Nephron (organoid): ENCODE measurements around the gene RIOK3.

ENCODE experiments used
- H3K27ac Mint-ChIP-seq, 3 experiments: 2 replicates each; pipeline ENCODE4 v1.8.0; 2020; ENCODE audit warnings: mixed read lengths in 3 of 3, mild to moderate bottlenecking in 2 of 3, moderate library complexity in 1 of 3
- H3K27me3 Mint-ChIP-seq: 2 replicates; pipeline ENCODE4 v1.8.0; 2021; ENCODE audit warnings: low read depth, mild to moderate bottlenecking, moderate library complexity, mixed read lengths
- H3K36me3 Mint-ChIP-seq: 2 replicates; pipeline ENCODE4 v1.8.0; 2020; ENCODE audit warnings: low read depth, mixed read lengths
- H3K4me1 Mint-ChIP-seq: 2 replicates; pipeline ENCODE4 v1.8.0; 2020; ENCODE audit warnings: mixed read lengths
- H3K4me3 Mint-ChIP-seq, 3 experiments: 2 replicates each; pipeline ENCODE4 v1.8.0; 2020; ENCODE audit warnings: mild to moderate bottlenecking in 3 of 3, mixed read lengths in 3 of 3, moderate library complexity in 2 of 3
- H3K9me3 Mint-ChIP-seq: 2 replicates; pipeline ENCODE4 v1.8.0; 2020; ENCODE audit warnings: mixed read lengths
- CTCF ChIP-seq, 3 experiments: fragments of 200-600 bp; sonication (generic); IDR thresholded peaks; one replicate each; pipeline ENCODE4 v1.5.0; 2021; ENCODE audit warnings: antibody characterized with exemption in 3 of 3; ENCODE audit not compliant: unreplicated experiment in 3 of 3

RIOK3 gene

GRCh38 chr18:23433360-23433759 is 19.7 kb upstream of the RIOK3 start:
- Mint-ChIP-seq H3K27me3 (no peaks in the 10 kb centered on the region), H3K36me3 (peaks cover 20% of the 10 kb centered on the region), H3K4me3 (no peak overlapping the region), H3K4me1 (peaks cover 8% of the 10 kb centered on the region), H3K27ac (no peak overlapping the region), H3K9me3 (no peaks in the 10 kb centered on the region)
- TF ChIP-seq CTCF (IDR thresholded peaks at IDR 0.05; ENCODE audit: unreplicated experiment in 3 of 3) = no peak

DNA sequence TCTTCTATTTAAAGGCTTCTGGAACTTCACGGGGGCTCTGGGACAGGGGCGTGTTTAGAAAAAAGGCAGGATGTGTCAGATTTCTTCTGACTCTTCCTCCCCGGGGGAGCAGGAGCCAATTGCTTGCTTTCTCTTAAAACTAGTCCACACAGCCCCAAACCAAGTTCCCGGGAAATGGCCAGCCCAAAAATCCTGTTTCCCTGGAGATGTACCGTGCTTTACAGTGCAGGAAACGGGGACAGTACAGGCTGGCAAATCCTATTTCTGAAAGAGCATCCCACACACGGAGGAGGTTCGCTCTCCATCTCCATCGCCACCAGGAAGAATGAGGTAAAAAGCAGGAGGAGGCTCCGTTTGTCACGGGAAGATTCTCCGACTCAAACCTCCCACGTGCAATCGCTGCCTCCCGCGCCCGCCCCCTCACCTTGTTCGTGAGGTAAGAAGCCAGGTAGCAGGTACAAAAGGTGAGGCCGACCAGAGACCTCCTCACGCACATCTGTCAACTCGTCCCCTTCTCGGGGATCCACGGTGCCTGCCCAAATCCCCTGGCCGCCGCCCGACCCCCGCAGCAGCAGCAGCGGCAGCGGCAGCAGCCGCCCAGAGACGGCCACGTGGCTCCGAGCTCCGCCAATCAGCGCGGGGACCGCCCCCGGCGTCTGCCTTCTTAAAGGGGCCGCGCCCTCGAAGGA is 15.6 kb upstream of the RIOK3 start:
- H3K27me3 Mint-ChIP-seq = peaks cover 6% of the 10 kb centered on the region
- H3K4me1 Mint-ChIP-seq = peaks cover 8% of the 10 kb centered on the region
- no peak for TF ChIP-seq CTCF (IDR thresholded peaks at IDR 0.05; ENCODE audit: unreplicated experiment in 3 of 3)
- peak overlapping the region; percentile 96 to 99 (median 98) for H3K4me3 Mint-ChIP-seq
- no peaks in the 10 kb centered on the region for H3K9me3 Mint-ChIP-seq
- H3K27ac Mint-ChIP-seq = peak overlapping the region; percentile 51 to 91 (median 87)
- H3K36me3 Mint-ChIP-seq = no peaks in the 10 kb centered on the region

GRCh38 chr18:23438046-23438377 is 15.1 kb upstream of the RIOK3 start:
- Mint-ChIP-seq H3K9me3 (no peaks in the 10 kb centered on the region), H3K27ac (no peak overlapping the region), H3K36me3 (no peaks in the 10 kb centered on the region), H3K4me1 (peaks cover 8% of the 10 kb centered on the region), H3K4me3 (peak overlapping the region; percentile 96 to 99 (median 98)), H3K27me3 (peaks cover 7% of the 10 kb centered on the region)
- TF ChIP-seq CTCF (IDR thresholded peaks at IDR 0.05; ENCODE audit: unreplicated experiment in 3 of 3) = no peak

DNA sequence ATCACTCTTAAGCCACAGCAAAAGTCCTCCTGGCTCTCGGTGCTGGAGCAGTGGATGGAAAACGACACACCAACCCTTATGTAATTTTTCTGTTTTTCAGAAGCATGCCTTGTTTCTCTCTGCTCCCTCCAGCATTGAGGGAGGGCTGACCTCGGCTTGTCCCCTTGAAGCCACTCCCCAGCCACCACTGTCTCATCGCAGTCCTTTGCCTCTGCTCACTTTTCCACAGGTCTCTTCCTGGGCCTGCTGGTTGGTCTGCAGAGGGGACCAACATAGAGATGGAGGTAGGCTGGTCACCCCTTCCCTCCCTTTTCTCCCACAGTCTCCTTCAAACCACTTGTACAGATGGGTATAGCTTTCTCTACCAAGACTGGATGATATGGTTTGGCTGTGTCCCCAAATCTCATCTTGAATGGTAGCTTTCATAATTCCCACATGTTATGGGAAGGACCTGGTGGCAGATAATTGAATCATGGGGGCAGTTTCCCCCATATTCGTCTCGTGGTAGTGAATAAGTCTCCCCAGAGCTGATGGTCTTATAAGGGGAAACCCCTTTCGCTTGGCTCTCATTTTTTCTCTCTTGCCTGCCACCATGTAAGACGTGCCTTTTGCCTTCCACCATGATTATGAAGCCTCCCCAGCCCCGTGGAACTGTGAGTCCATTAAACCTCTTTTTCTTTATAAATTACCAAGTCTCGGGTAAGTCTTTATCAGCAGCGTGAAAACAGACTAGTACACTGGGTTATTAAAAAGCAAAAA is 14.3 kb upstream of the RIOK3 start:
- Mint-ChIP-seq H3K27ac (no peak overlapping the region), H3K4me3 (peak overlapping the region; percentile 96 to 99 (median 98))
- TF ChIP-seq CTCF (IDR thresholded peaks at IDR 0.05; ENCODE audit: unreplicated experiment in 3 of 3) = no peak

GRCh38 chr18:23440131-23440530 is 13.0 kb upstream of the RIOK3 start:
- Mint-ChIP-seq H3K4me1 (peaks cover 8% of the 10 kb centered on the region), H3K36me3 (no peaks in the 10 kb centered on the region), H3K27me3 (peaks cover 7% of the 10 kb centered on the region), H3K4me3 (peak overlapping the region in 2 of 3 experiments; percentile 63 to 73), H3K9me3 (no peaks in the 10 kb centered on the region), H3K27ac (no peak overlapping the region)
- no peak for TF ChIP-seq CTCF (IDR thresholded peaks at IDR 0.05; ENCODE audit: unreplicated experiment in 3 of 3)

More for the DNA sequence above, 14.3 kb upstream of the RIOK3 start:
- H3K27me3 Mint-ChIP-seq = peaks cover 7% of the 10 kb centered on the region
- peaks cover 8% of the 10 kb centered on the region for H3K4me1 Mint-ChIP-seq
- H3K36me3 Mint-ChIP-seq = no peaks in the 10 kb centered on the region
- no peaks in the 10 kb centered on the region for H3K9me3 Mint-ChIP-seq
